ENCODE data around the gene DNAJC5. TPM values are rescaled to one million over a fixed set of nuclear protein-coding genes. Genes with fewer than 3 reads are reported as not detected.

Gene DNAJC5
- total RNA-seq, 1 experiment from 2014 or later, result 44.9 TPM

GRCh38 chr20:63940472-63941266 is 45.7 kb downstream of the DNAJC5 start:
- Histone ChIP-seq H3K36me3 (ENCODE audit: insufficient read depth, low read length, poor library complexity, severe bottlenecking) (peaks cover 41% of the 10 kb centered on the region), H3K27me3 (replicated peaks; ENCODE audit: insufficient read depth, low read depth, low read length, poor library complexity) (no peaks in the 10 kb centered on the region), H3K4me1 (ENCODE audit: insufficient read depth, low read length, poor library complexity, severe bottlenecking) (no peaks in the 10 kb centered on the region), H3K27ac (ENCODE audit: low read depth, low read length, poor library complexity, severe bottlenecking) (no peak overlapping the region), H3K4me3 (ENCODE audit: low read depth, low read length, poor library complexity, severe bottlenecking) (no peak overlapping the region), H3K9me3 (ENCODE audit: low read depth, low read length, poor library complexity, severe bottlenecking) (no peaks in the 10 kb centered on the region)
- DNase-seq (ENCODE audit: low spot score), result no peak
- intact Hi-C loops (cut with micrococcal nuclease; ENCODE audit: unreplicated experiment), result no loop called here
- ChIA-PET POLR2A (ENCODE audit: low non-redundant PET) (no interaction called here), CTCF (no interaction called here)
- BruUV-seq (replicated peaks), result no TSS peak
- TF ChIP-seq EZH2 (IDR thresholded peaks at IDR 0.05; ENCODE audit: borderline replicate concordance, low read depth, low read length, poor library complexity, severe bottlenecking) (no peak), CTCF (conservative IDR thresholded peaks at IDR 0.05; ENCODE audit: low read depth, low read length) (no peak)

DNA sequence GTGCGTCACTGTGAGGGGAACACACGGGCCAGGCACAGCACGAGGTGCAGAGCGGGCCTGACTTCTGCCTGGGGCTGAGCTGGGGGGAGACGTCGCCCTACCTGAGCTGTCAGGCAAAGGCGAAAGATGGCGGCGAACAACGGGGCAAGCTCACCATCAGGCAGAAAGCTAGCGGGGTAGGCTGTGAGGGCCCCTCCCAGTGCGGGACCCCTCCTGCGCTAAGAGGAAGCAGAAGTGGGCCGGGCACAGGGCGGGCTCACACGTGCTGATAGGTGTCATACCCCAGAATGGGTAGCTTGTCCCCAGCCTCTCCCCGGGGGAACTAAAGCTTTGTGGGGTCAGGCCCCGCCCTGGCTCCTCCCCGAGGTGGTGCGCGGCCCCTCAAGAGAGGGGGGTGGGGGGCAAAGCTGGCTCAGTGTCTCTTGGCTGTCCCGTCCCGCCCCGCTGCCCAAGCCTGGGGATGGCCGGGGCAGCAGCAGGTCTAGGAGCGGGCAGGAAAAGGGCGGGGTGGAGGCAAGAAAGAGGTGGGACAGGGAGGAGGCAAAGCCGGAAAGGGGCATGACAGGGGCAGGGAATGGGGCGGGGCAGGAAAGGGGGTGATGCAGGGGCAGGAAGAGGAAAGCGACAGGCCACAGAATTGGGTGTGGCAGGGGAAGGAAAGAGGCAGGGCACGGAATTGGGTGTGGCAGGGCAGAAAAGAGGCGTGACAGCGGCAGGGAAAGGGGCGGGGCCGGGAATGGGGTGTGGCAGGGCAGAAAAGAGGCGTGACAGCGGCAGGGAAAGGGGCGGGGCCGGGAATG is 46.6 kb downstream of the DNAJC5 start:
- Histone ChIP-seq H3K36me3 (ENCODE audit: insufficient read depth, low read length, poor library complexity, severe bottlenecking) (peaks cover 41% of the 10 kb centered on the region), H3K4me3 (ENCODE audit: low read depth, low read length, poor library complexity, severe bottlenecking) (no peak overlapping the region), H3K27ac (ENCODE audit: low read depth, low read length, poor library complexity, severe bottlenecking) (no peak overlapping the region), H3K9me3 (ENCODE audit: low read depth, low read length, poor library complexity, severe bottlenecking) (no peaks in the 10 kb centered on the region), H3K27me3 (replicated peaks; ENCODE audit: insufficient read depth, low read depth, low read length, poor library complexity) (no peaks in the 10 kb centered on the region), H3K4me1 (ENCODE audit: insufficient read depth, low read length, poor library complexity, severe bottlenecking) (no peaks in the 10 kb centered on the region)
- CTCF ChIA-PET, result no interaction called here
- intact Hi-C loops (cut with micrococcal nuclease; ENCODE audit: unreplicated experiment), result no loop called here
- BruUV-seq (replicated peaks), result no TSS peak
- POLR2A ChIA-PET (ENCODE audit: low non-redundant PET), result no interaction called here
- no peak for DNase-seq (ENCODE audit: low spot score)
- TF ChIP-seq CTCF (conservative IDR thresholded peaks at IDR 0.05; ENCODE audit: low read depth, low read length) (no peak), EZH2 (IDR thresholded peaks at IDR 0.05; ENCODE audit: borderline replicate concordance, low read depth, low read length, poor library complexity, severe bottlenecking) (no peak)

DNA sequence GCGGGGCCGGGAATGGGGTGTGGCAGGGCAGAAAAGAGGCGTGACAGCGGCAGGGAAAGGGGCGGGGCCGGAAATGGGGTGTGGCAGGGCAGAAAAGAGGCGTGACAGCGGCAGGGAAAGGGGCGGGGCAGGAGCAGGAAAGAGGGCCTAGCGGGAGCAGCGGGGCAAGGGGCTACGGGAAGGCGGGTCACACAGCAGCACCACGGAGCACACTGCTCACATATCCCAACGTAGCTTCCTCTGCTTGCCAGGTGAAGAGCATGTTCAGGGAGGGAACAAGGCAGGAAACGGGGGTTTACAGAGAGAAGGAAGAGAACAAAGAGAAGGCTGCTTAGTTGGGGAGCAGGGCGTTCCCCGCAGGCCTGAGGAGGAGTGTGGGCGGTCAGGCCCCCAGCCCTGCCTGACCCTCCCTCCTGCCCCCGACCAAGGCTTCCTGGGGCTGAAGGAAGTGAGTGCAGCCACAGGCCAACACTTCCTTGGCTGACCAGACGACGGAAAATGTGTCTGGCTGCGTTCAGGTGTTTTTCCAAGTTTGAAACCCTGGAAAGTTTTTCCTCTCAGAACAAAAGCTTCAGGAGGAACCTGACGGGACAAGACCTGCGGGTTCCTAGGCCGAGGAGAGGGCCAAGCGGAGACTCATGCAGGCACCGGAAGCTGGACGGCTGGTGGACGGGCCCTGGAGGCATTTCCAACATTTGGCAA is 47.5 kb downstream of the DNAJC5 start:
- intact Hi-C loops (cut with micrococcal nuclease; ENCODE audit: unreplicated experiment), result no loop called here
- no TSS peak for BruUV-seq (replicated peaks)
- peak; percentile 33 for DNase-seq (ENCODE audit: low spot score)
- Histone ChIP-seq H3K4me3 (ENCODE audit: low read depth, low read length, poor library complexity, severe bottlenecking) (no peak overlapping the region), H3K27me3 (replicated peaks; ENCODE audit: insufficient read depth, low read depth, low read length, poor library complexity) (no peaks in the 10 kb centered on the region), H3K9me3 (ENCODE audit: low read depth, low read length, poor library complexity, severe bottlenecking) (no peaks in the 10 kb centered on the region), H3K4me1 (ENCODE audit: insufficient read depth, low read length, poor library complexity, severe bottlenecking) (no peaks in the 10 kb centered on the region), H3K36me3 (ENCODE audit: insufficient read depth, low read length, poor library complexity, severe bottlenecking) (peaks cover 41% of the 10 kb centered on the region), H3K27ac (ENCODE audit: low read depth, low read length, poor library complexity, severe bottlenecking) (no peak overlapping the region)
- CTCF ChIA-PET, result no interaction called here
- TF ChIP-seq EZH2 (IDR thresholded peaks at IDR 0.05; ENCODE audit: borderline replicate concordance, low read depth, low read length, poor library complexity, severe bottlenecking), result no peak
- no peak for TF ChIP-seq CTCF (conservative IDR thresholded peaks at IDR 0.05; ENCODE audit: low read depth, low read length)
- POLR2A ChIA-PET (ENCODE audit: low non-redundant PET), result no interaction called here

All from A673 (cell line).